Skeletal muscle cell (primary cell): ENCODE measurements around the gene RPS6KA1.
A peak's percentile ranks its signal among the peaks of the same experiment; 100 is the strongest.

Experiments
- DNase-seq: peaks from one replicate; pipeline ENCODE4 v3.0.0-alpha.2; 2010; ENCODE audit warnings: low read depth
- H3K4me3 ChIP-seq: 2 replicates; pipeline ENCODE4 v1.5.1; 2011; ENCODE audit warnings: low read depth, mild to moderate bottlenecking, control low read depth, low read length, moderate library complexity

RPS6KA1 gene

DNA sequence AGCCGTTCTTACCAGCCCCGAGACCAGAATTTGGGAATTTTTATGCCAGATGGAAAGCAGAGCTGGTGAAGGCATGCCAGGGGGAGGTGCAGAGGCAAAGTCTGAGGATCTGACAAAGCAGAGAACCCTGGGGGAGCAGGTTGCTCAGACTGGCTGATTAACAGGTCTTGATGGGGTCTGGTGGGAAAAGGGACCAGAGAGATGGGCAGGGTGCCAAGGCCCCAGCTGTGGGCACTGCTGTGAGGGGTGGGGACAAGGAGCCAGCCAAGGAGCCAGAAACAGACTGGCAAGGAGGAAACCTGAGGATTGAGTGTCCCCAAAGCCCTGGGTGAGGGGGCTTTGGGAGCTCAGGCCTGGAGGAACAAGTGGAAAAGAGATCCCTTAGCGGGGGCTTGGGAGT lies 21.4 kb downstream of the RPS6KA1 start:
- no peak overlapping the region for H3K4me3 ChIP-seq
- DNase-seq, result no peak

DNA sequence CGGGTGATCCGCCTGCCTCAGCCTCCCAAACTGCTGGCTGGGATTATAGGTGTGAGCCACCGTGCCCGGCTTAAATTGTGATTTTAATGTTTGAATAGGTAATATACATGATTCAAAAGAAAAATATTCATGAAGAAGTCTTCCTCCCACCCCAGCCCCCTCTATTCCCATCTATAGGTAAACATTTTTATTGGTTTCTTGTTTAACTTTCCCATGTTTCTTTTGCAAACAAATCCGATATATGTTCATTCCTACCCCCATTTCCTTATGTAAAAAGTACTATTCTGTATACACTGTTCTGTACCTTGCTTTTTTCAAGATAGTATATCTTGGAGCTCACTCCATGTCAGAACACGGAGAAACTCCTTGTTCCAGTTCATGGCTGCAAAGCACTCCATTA lies 23.2 kb downstream of the RPS6KA1 start:
- DNase-seq, result no peak
- H3K4me3 ChIP-seq, result no peak overlapping the region

DNA sequence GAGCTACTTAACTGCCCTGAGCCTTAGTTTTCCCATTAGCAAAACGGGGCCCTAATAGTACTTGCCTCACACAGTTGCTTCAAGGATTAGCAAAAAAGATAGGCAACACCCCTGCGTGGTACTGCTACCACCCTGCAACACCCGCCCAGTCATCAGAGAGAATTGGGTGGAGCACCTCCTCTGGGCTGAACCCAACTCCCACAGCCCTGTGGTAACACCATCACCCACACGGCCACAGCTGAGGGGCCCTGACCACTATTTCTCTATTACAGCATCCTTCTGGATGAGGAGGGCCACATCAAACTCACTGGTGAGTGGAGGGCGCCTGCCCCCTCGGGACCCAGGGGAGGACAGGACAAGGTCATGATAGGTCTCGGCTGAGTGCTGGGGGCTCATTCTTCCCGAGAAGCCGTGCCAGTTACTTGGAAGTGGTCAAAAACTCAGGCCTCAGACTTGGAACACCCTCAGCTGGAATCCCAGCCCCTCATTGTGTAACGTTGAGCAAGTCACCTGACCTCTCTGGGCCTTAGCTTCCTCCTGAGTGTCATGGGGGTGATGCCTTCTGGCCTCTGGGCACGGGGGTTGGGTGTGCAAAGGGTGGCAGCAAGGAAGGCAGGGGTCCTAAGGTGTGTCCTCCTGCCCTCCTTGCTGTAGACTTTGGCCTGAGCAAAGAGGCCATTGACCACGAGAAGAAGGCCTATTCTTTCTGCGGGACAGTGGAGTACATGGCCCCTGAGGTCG lies 24.6 kb downstream of the RPS6KA1 start:
- DNase-seq, result no peak
- no peak overlapping the region for H3K4me3 ChIP-seq

DNA sequence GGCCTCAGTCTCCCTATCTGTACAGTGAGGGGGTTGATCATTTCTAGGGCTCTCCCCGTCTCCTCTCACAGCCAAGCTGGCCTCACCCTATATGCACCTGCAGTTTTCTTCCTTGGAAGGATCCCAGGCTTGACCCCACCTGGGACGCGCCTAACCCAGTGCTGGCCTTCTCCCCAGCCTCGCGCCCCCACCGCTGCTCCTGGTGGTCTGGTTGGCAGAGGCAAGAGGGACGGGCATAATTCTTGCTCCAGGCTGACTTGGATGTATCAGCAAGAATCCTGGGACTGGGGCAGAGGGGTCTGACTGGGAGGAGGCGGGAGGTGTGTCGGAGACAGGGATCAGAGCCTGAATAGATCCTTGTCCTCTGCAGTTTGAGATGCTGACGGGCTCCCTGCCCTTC lies 25.2 kb downstream of the RPS6KA1 start:
- DNase-seq, result no peak

DNA sequence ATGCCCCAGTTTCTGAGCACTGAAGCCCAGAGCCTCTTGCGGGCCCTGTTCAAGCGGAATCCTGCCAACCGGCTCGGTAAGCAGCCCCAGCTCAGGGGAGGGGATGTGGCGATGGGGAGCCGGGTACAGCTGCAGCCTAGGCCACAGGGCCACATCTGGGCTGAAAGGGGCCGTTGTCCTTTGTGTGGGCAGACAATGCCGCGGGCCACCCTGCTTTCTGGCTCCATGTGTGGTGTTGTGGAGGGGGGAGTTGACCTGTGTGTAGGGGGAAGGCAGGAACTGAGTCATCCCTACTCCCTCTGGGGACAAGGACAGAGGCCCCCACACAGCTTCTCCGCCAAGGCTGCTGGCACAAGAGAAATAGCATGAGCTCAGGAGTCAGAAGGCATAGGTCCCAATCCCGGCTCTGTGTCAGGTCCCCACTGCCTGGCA lies 26.0 kb downstream of the RPS6KA1 start:
- DNase-seq, result no peak
- no peak overlapping the region for H3K4me3 ChIP-seq

More for the DNA sequence above, 25.2 kb downstream of the RPS6KA1 start:
- no peak overlapping the region for H3K4me3 ChIP-seq

DNA sequence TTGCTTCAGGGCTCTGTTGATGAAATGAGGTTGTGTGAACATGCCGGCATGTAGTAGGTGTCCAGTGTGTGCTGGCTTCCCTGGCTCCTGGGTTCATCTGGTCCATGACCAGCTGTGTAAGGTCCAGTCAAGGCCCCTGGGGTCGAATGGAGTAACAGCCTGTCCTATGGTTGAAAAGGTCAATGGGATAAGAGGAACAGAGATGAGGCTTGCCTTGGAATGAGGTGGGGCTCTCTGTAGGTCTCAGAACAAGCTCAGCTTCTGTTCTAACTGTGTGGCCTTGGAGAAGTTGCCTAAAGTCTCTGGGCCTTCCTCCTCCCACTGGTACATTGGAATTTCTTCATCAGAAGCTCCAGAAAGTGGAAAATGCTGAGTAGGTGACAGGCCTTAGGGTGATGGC lies 26.6 kb downstream of the RPS6KA1 start:
- no peak overlapping the region for H3K4me3 ChIP-seq
- no peak for DNase-seq

DNA sequence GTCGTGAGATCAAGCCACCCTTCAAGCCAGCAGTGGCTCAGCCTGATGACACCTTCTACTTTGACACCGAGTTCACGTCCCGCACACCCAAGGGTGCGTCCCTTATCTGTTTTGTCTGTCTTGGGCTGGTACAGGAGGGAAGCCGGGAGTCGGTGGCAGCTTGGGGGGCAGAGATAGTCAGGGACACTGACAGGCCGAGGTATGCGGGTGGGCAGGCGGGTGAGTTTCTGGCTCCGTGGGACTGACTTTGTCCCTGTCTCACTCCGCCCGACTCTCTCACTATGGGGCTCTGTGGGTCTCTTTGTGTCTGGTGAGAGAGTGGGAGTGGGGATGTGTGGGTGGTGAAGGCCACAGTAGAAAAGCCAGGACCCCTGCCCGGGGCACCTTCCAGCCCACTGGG lies 27.4 kb downstream of the RPS6KA1 start:
- DNase-seq, result no peak
- no peak overlapping the region for H3K4me3 ChIP-seq

DNA sequence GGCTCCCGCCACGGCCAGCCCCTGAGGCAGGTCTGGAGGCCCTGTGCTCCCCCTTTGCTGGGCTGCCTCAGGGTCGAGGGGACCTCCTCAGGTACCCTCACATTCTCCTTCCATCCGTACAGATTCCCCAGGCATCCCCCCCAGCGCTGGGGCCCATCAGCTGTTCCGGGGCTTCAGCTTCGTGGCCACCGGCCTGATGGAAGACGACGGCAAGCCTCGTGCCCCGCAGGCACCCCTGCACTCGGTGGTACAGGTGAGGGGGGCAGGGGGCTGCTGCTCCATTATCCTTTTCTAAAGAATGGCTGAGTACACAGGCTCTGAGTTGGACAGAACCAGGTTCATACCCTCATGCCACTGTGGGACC lies 29.1 kb downstream of the RPS6KA1 start:
- no peak overlapping the region for H3K4me3 ChIP-seq
- no peak for DNase-seq

DNA sequence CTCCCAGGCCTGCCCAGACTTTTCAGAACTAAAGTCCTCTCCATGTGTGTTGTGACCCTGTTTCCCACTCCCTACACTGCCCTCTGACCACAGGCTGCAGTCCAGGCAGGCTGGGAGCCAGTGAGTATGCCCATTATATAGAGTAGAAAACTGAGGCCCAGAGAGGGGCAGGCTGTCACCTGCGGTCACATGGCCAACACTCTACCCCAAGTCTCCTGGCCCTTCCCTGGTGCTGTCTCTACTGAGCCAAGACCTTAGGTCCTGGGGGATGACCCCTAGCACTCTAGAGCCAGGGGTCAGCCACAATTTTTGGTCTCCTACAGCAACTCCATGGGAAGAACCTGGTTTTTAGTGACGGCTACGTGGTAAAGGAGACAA lies 30.8 kb downstream of the RPS6KA1 start:
- H3K4me3 ChIP-seq, result no peak overlapping the region
- DNase-seq, result no peak

DNA sequence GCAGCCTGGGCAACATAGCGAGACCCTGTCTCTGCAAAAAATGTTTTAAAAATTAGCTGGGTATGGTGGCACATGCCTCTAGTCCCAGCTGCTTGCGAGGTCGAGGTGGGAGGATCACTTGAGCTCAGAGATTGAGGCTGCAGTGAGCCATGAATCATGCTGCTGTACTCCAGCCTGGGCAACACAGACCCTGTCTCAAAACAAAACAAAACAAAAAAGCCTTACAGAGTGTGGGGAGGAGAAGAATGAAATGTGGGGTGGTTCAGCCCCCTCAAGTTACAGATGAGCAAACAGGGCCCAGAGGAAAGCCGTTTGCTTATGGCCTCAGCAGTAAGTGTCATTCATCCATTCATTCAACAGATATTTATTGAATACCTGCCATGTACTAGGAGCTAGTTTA lies 40.7 kb downstream of the RPS6KA1 start:
- no peak overlapping the region for H3K4me3 ChIP-seq
- no peak for DNase-seq

DNA sequence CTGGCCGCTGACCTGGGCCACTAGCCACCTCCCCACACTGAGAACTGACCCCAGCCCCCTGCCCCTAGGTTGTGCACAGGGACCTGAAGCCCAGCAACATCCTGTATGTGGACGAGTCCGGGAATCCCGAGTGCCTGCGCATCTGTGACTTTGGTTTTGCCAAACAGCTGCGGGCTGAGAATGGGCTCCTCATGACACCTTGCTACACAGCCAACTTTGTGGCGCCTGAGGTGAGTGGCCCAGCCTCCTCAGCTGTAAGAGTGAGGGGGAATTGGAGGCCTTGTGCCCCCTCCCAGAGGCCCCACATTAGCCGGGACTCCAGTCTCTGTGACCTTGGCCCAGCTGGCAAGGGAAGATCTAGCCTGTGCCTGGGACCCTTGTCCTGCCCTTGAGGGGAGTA lies 41.8 kb downstream of the RPS6KA1 start:
- no peak for DNase-seq
- no peak overlapping the region for H3K4me3 ChIP-seq

DNA sequence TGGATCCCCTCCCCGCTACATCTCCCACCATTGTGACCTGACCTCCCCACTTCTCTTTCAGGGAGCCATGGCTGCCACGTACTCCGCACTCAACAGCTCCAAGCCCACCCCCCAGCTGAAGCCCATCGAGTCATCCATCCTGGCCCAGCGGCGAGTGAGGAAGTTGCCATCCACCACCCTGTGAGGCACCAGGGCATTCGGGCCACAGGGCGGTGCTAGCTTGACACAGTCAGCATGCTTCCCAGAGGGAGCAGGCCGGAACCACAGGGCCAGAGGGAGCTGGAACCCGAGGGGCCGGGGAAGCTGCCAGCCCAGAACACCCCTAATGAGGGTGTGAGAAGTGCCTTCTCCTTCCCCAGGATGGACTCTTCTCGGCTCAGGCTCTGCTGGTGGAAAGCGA lies 44.5 kb downstream of the RPS6KA1 start:
- no peak overlapping the region for H3K4me3 ChIP-seq
- no peak for DNase-seq

DNA sequence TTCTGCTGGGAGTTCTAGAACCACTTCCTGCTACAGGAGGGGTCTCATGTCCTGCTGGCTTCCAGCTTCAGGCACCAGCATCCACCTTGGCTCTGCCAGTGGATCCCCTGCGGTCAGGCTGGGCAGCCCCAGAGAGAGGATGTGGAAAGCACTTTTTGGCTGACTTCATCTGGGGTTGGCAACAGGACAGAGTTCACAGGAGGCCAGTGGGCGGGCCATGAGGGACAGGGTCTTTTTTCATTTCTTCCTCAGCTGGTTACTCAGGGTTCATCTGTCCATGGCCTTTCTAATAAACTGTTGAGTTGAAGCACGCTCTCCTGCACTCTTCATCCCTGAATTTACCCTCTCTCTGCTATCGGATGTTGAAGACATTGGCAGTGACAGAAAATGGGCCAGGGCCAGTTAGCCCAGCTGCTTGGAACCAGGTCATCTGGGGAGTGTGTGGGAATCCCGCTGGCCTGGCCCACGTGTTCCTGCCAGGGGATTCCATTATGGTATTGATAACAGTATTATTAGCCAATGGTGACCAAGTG lies 45.2 kb downstream of the RPS6KA1 start:
- H3K4me3 ChIP-seq, result no peak overlapping the region
- no peak for DNase-seq

DNA sequence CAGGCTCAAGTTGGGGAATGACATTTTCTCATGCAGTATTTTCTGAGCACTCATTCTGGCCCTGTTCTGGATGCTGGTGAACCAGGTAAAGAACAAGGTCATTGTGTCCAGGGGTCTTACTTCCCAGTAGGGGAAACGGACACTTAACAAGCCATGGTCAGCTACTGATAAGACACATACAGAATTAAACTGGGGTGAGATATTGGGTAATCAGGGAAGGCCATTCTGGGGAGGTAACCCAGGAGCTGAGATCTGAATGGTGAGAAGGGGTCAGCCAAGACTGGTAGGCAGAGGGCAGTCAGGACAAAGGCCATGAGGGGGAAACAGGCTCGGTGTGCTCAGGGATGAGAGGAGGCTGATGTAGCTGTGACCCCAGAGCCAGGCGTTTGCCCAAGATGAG lies 45.8 kb downstream of the RPS6KA1 start:
- DNase-seq, result no peak
- no peak overlapping the region for H3K4me3 ChIP-seq

DNA sequence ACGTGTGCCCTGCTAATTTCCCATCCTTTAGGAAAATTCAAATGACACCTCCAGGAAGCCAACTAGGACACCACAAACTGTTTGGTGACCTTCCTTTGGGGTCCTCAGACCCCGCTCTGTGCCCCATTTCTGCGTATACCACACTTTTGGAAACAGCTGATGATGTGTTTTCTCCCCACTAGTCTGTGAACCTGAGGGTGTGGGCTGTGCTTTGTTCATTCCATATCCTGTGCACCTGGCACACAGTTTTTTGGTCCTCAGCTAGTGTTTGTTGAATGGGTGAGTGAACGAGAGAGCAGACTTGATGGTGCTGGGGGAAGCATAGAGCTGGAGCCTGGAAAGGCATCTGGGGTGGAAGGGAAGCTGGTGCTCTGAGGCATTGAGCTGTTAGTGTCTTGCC lies 48.6 kb downstream of the RPS6KA1 start:
- DNase-seq, result no peak
- H3K4me3 ChIP-seq, result no peak overlapping the region

DNA sequence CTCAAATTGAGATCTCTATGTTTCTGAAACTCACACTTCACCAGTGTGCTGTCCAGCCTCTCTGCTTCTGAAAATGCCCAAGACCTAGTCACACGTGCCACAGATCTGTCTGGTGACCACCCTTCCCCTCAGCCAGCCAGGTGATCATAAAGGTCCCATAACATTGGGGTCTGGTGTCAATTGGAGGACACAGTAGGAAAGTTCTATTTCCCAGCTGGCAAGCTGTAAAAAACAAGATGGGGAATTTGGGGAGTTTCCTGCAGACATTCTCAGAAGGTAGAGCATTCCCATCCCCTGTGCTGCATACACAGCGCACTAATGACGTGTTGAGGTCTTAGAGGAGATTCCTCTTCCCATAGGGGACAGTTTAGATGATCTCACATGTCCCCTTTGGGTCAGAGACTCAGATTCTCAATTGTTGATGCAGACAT lies 50.1 kb downstream of the RPS6KA1 start:
- no peak for DNase-seq
- H3K4me3 ChIP-seq, result no peak overlapping the region

DNA sequence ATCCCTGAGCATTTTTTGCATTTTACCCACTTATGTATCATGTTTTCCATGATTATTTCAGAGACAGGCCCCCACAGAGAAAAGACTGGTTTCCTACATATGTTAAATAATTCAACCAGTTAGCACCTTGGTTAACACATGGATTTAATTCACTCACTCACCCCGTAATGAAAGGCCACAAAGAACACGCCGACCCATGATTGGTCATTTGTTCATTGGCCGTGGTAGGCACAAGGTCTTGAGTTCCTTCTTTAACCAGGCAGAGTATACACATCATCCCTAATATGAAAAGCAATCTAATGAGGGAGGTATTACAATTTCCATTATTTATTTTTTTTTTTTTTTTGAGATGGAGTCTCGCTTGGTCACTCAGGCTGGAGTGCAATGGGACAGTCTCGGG lies 50.6 kb downstream of the RPS6KA1 start:
- no peak for DNase-seq
- no peak overlapping the region for H3K4me3 ChIP-seq

DNA sequence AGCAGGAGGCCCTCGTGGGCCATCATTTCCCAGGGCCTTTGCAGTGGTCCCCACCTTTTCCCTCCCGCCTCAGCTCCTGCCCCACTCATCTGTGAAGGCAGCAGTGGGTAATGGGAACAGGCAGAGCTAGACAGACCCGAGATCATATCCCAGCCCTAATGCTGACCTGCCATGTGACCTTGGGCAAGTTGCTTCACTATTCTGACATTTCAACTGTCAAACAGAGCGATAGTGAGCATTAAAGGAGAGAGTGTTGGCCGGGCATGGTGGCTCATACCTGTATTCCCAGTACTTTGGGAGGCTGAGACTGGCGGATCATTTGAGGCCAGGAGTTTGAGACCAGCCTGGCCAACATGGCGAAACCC lies 51.7 kb downstream of the RPS6KA1 start:
- no peak overlapping the region for H3K4me3 ChIP-seq
- no peak for DNase-seq

DNA sequence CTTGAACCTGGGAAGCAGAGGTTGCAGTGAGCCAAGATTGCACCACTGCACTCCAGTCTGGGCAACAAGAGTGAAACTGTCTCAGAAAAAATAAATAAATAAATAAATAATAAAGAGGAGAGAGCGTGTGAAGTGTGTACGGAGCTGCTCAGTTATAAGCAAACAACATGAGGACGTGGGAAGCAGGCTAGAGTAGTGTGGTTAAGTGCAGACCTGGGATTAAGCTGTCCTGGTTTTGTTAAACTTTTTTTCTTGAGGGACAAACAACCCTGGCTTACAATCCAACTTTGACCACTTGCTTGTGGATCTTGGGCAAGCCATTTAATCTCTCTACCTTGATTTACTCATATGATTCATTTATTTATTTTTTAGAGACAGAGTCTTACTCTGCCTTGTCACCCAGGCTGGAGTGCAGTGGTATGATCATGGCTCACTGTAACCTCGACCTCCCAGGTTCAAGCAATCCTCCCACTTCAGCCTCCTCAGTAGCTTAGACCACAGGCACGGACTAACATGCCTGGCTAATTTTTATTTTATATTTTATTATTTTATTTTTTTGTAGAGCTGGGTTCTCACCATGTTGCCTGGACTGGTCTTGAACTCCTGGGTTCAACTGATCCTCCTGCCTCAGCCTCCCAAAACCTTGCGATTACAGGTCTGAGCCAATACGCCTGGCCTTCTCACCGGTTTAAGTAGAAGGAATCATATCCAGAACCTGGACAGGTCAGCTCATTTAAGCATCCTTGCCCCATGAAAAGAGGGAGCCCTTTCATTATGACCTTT lies 52.7 kb downstream of the RPS6KA1 start:
- H3K4me3 ChIP-seq, result no peak overlapping the region
- no peak for DNase-seq

DNA sequence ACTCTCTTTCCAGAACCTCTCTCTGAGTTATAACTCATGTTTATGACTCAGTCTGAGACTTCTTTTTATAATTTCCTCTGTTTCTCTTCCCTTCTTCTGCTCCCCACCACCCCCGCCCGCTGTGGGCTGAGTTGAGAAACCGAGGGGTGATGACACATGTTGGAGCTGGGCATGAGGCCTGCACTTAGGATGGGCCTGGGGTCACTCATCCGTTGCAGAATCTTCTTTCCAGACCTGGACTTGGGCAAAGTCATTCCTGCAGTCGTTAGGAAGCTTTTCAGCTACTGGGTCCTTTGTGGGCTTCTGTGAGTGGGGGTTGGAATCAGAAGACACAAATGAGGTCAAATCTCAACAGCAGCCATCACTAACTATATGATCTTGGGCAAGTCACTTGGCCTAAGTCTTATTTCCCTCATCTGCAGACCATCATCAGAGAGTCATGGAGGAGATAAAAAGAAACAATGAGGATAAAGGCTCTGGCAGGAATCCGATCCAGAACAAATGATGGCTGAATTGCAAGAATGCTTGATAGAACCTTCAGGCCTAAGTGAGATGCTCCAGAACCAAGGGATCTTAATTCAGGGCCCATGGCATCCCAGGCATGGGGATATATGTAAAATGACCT lies 53.4 kb downstream of the RPS6KA1 start:
- peak; percentile 60 for DNase-seq

More for the DNA sequence above, 53.4 kb downstream of the RPS6KA1 start:
- H3K4me3 ChIP-seq, result no peak overlapping the region
